CD8-positive, alpha-beta memory T cell (primary cell): ENCODE measurements around the gene CNTN5. TPM values are rescaled to one million over a fixed set of nuclear protein-coding genes. Genes with fewer than 3 reads are reported as not detected.

Source experiments
- CTCF ChIA-PET: fragments of 350-600 bp; sonication (Branson Sonifier 250); formaldehyde crosslinking; loops from one replicate; lab custom pipeline; 2021; ENCODE audit warnings: antibody characterized with exemption; lab: Charles Lee
- POLR2A ChIA-PET: fragments of 350-600 bp; sonication (Branson Sonifier 250); formaldehyde crosslinking; loops from one replicate; lab custom pipeline; 2021; ENCODE audit warnings: antibody characterized with exemption; lab: Charles Lee
- DNase-seq, 5 donors: peaks; one replicate each; pipeline versions ENCODE4 v3.0.0 to v3.0.0-alpha.2; 2020 to 2022; ENCODE audit warnings: mixed read lengths in 1 of 5
- H3K27ac ChIP-seq: one replicate; pipeline ENCODE4 v1.7.0; 2013; ENCODE audit warnings: low read depth, mild to moderate bottlenecking, low read length, moderate library complexity
- H3K27me3 ChIP-seq: 2 replicates; pipeline ENCODE4 v1.7.0; 2013; ENCODE audit warnings: low read length, mild to moderate bottlenecking; ENCODE audit not compliant: insufficient read depth, poor library complexity, severe bottlenecking
- H3K36me3 ChIP-seq: 2 replicates; pipeline ENCODE4 v1.7.0; 2013; ENCODE audit warnings: mild to moderate bottlenecking, low read length, moderate library complexity; ENCODE audit not compliant: insufficient read depth
- H3K4me1 ChIP-seq: 2 replicates; pipeline ENCODE4 v1.7.0; 2013; ENCODE audit warnings: mild to moderate bottlenecking, low read length, moderate library complexity; ENCODE audit not compliant: insufficient read depth
- H3K4me3 ChIP-seq: 2 replicates; pipeline ENCODE4 v1.7.0; 2013; ENCODE audit warnings: mild to moderate bottlenecking, low read length
- H3K9me3 ChIP-seq: 2 replicates; pipeline ENCODE4 v1.7.0; 2013; ENCODE audit warnings: mild to moderate bottlenecking, low read length
- H3K27ac Mint-ChIP-seq, 8 donors: one replicate each; pipeline ENCODE4 v1.8.0; 2020 to 2021; ENCODE audit warnings: mixed read lengths in 8 of 8, mild to moderate bottlenecking in 6 of 8, inconsistent platforms in 3 of 8, moderate library complexity in 3 of 8
- H3K27me3 Mint-ChIP-seq, 2 donors: one replicate each; pipeline ENCODE4 v1.8.0; 2020 to 2021; ENCODE audit warnings: mixed read lengths in 2 of 2, mild to moderate bottlenecking in 1 of 2, moderate library complexity in 1 of 2
- H3K36me3 Mint-ChIP-seq, 3 donors: one replicate each; pipeline ENCODE4 v1.8.0; 2020 to 2021; ENCODE audit warnings: mixed read lengths in 3 of 3, inconsistent platforms in 1 of 3, mild to moderate bottlenecking in 1 of 3
- H3K4me1 Mint-ChIP-seq, 3 donors: one replicate each; pipeline ENCODE4 v1.8.0; 2020 to 2021; ENCODE audit warnings: mixed read lengths in 3 of 3, inconsistent platforms in 1 of 3, mild to moderate bottlenecking in 1 of 3
- H3K4me3 Mint-ChIP-seq, 7 donors: one replicate each; pipeline ENCODE4 v1.8.0; 2020 to 2021; ENCODE audit warnings: mixed read lengths in 7 of 7, mild to moderate bottlenecking in 6 of 7, moderate library complexity in 4 of 7, inconsistent platforms in 2 of 7
- H3K9me3 Mint-ChIP-seq, 5 donors: one replicate each; pipeline ENCODE4 v1.8.0; 2020 to 2022; ENCODE audit warnings: mixed read lengths in 5 of 5, mild to moderate bottlenecking in 3 of 5, moderate library complexity in 2 of 5, inconsistent platforms in 1 of 5
- polyA plus RNA-seq: library from polyadenylated mRNA; unstranded; fragments of 300-500 nt; fragmentation: Illumina TruSeq; gene quantifications from one replicate; pipeline ENCODE4 v1.2.3, GENCODE V29; 2021
- total RNA-seq, 2 experiments: library from RNA; stranded (reverse); gene quantifications; one replicate each; pipeline ENCODE4 v1.2.3, GENCODE V29; 2021

CNTN5 gene
- total and polyA plus RNA-seq, 3 experiments from 2014 or later, result not detected

DNA sequence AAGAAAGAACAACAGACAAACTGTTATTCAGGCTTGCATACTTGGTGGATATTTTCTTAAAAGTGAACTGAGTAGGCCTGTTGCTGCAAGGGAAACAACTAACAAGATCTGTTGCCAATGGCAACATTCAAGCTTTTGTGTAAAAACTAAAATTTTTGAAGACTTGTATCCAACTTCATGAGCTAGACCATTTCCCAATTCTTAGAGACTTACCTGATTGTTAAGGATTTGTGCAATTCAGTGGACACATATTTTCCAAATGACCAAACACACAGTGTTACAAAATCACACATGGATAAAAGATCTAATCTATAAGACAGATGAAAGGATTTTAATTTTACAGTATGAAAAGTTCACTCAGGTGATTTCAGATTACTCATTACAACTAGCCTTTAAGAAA, 564.1 kb downstream of the CNTN5 start:
- Mint-ChIP-seq H3K9me3 (peaks cover 8 to 14% (median 12%) of the 10 kb centered on the region in 5 donors), H3K36me3 (no peaks in the 10 kb centered on the region), H3K4me3 (no peak overlapping the region), H3K27ac (no peak overlapping the region), H3K27me3 (no peaks in the 10 kb centered on the region), H3K4me1 (no peaks in the 10 kb centered on the region)
- no peaks in the 10 kb centered on the region for H3K27me3 ChIP-seq
- H3K4me3 ChIP-seq, result no peak overlapping the region
- H3K9me3 ChIP-seq, result no peaks in the 10 kb centered on the region
- POLR2A ChIA-PET, result interaction anchor here (0.6 kb wide), 1 partner anchor 33 kb away, joined by 3 read pairs; no protein-coding TSS in a partner anchor
- CTCF ChIA-PET, result no interaction called here
- H3K4me1 ChIP-seq, result no peaks in the 10 kb centered on the region
- no peak overlapping the region for H3K27ac ChIP-seq
- no peaks in the 10 kb centered on the region for H3K36me3 ChIP-seq
- DNase-seq, result no peak

DNA sequence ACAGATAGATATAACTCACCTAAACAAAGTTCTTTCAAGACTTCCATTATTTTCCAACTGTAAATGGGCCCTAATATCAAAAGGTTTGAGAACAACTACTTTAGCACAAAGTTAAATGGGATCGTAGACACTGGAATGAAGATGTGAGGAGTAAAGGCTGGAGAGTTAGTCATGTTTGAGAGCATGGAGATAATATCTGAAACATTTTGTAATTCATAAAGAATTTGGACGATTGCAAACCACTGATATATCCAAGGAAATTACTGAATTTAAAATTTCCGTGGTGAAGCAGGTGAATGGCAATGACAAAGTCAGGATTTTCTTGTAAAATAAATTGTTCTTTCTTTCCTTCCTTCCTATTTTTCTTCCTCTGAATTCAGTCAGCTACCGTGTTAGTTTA, 564.9 kb downstream of the CNTN5 start:
- Mint-ChIP-seq H3K9me3 (peaks cover 5 to 18% (median 10%) of the 10 kb centered on the region in 5 donors), H3K27ac (no peak overlapping the region), H3K4me1 (no peaks in the 10 kb centered on the region), H3K27me3 (no peaks in the 10 kb centered on the region), H3K4me3 (no peak overlapping the region), H3K36me3 (no peaks in the 10 kb centered on the region)
- Histone ChIP-seq H3K36me3 (no peaks in the 10 kb centered on the region), H3K27ac (no peak overlapping the region), H3K4me1 (no peaks in the 10 kb centered on the region), H3K9me3 (no peaks in the 10 kb centered on the region), H3K4me3 (no peak overlapping the region), H3K27me3 (no peaks in the 10 kb centered on the region)
- ChIA-PET CTCF (no interaction called here), POLR2A (no interaction called here)
- no peak for DNase-seq

DNA sequence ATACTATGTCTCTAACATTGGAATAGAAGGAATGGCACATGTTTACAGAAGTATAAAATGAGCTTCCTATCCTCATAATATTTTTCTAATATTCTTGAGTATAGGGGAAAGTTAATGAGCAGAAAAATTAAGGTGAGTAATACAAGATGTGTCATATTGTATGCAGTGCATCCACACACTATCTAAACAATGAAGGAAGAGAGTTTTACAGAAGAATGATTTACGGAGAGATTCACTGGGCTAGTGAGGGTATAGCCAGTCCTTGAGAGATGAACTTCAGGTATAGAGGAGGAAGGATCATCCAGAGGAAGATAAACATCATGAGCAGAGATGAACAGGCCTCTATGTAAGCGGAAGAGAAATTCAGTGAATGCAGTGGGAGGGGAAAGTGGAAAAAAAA, 569.0 kb downstream of the CNTN5 start:
- Histone ChIP-seq H3K4me3 (no peak overlapping the region), H3K27me3 (no peaks in the 10 kb centered on the region), H3K4me1 (no peaks in the 10 kb centered on the region), H3K36me3 (no peaks in the 10 kb centered on the region), H3K9me3 (no peaks in the 10 kb centered on the region), H3K27ac (no peak overlapping the region)
- DNase-seq, result no peak
- Mint-ChIP-seq H3K4me1 (no peaks in the 10 kb centered on the region), H3K27ac (no peak overlapping the region), H3K9me3 (peaks cover 2 to 30% (median 8%) of the 10 kb centered on the region in 5 donors), H3K36me3 (no peaks in the 10 kb centered on the region), H3K27me3 (no peaks in the 10 kb centered on the region), H3K4me3 (peak overlapping the region in 1 of 7 donors; percentile 27)
- CTCF ChIA-PET, result no interaction called here
- POLR2A ChIA-PET, result no interaction called here

DNA sequence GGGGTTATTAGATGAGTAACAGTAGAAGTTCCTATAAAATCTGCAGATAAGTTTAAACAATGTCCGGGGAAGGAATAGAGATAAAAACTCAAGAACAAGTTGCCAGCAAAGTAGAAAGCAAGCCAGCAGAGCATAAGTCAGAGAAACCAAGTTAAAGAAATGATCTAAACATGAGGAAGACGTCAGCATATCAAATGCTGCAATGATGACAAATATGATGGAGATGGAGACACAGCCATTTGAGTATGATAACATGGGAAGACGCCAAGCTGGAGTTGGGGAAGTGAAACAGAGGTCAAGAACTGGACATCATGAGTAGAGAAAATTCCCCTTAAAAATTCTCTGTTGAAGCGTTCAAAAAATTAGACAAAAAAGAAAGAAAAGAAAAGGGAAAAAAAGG, 571.5 kb downstream of the CNTN5 start:
- Mint-ChIP-seq H3K36me3 (no peaks in the 10 kb centered on the region), H3K27me3 (no peaks in the 10 kb centered on the region), H3K4me3 (no peak overlapping the region), H3K27ac (no peak overlapping the region), H3K9me3 (peaks cover 2 to 34% (median 8%) of the 10 kb centered on the region in 5 donors), H3K4me1 (no peaks in the 10 kb centered on the region)
- Histone ChIP-seq H3K4me3 (no peak overlapping the region), H3K36me3 (no peaks in the 10 kb centered on the region), H3K27me3 (no peaks in the 10 kb centered on the region), H3K9me3 (no peaks in the 10 kb centered on the region), H3K4me1 (no peaks in the 10 kb centered on the region), H3K27ac (no peak overlapping the region)
- ChIA-PET POLR2A (no interaction called here), CTCF (no interaction called here)
- DNase-seq, result no peak

DNA sequence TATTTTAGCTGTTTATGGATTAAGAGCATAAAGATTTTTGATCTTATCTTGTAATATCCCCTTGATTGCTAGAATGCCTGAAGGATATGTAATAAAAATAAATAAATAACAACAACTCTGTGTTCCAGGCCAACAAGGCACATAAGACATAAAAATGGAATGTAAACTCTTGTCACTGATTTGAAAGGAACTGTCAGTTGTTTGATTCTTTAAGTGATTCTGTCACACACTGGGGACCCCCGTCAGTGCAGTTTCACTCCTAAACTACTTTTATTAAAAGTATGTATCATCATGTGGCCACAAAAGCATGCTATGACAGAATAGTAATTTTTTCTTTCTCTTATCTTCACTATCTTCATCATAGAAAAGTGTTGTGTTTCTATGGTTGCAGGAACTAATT, 572.4 kb downstream of the CNTN5 start:
- ChIA-PET CTCF (no interaction called here), POLR2A (no interaction called here)
- H3K36me3 ChIP-seq, result no peaks in the 10 kb centered on the region
- H3K36me3 Mint-ChIP-seq, result no peaks in the 10 kb centered on the region
- H3K4me1 ChIP-seq, result no peaks in the 10 kb centered on the region
- H3K4me1 Mint-ChIP-seq, result no peaks in the 10 kb centered on the region
- H3K27me3 ChIP-seq, result no peaks in the 10 kb centered on the region
- DNase-seq, result no peak
- H3K27ac ChIP-seq, result no peak overlapping the region
- no peak overlapping the region for H3K4me3 ChIP-seq
- no peak overlapping the region for H3K27ac Mint-ChIP-seq
- H3K4me3 Mint-ChIP-seq, result no peak overlapping the region
- H3K27me3 Mint-ChIP-seq, result no peaks in the 10 kb centered on the region
- H3K9me3 ChIP-seq, result no peaks in the 10 kb centered on the region
- H3K9me3 Mint-ChIP-seq, result peaks cover 0 to 34% (median 8%) of the 10 kb centered on the region in 5 donors

DNA sequence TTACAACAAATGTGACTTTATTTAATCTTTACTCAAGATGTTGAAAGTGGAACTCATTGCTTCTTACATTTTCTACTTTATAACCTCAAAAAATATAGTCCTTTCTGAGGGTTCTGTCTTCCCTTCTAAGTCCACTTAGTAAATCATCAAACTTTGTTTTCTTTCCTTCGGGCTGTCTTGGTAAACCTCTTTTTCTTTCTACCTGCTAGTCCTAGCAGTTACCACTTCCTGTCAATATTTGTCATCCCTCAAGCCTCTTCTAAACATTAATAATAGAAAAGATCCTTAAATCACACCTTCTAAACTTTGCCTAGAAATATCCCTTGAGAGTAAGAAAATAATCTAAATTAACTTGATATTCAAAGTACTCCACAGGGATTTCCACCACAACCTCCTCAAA, 580.4 kb downstream of the CNTN5 start:
- peaks cover 0 to 19% (median 10%) of the 10 kb centered on the region in 5 donors for H3K9me3 Mint-ChIP-seq
- H3K36me3 ChIP-seq, result no peaks in the 10 kb centered on the region

DNA sequence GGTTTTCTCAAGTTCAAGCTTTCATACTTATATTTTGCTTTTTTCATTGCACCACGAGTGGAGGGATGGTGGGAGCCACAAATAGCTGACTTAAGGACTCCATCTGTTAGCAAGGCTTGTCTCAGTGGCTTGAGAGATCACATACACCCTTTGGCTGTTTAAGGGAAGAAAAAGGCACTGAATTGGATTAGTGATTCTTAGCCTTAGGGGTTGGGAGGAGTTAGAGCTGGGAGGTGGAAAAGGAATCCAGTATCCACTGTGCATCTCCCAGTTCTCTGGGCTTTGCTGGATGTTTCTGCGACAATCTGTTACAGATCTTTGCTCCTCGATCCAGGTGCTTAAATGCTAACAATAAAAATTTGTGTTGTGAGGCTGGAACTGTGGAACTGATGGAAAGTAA, 593.6 kb downstream of the CNTN5 start:
- Mint-ChIP-seq H3K9me3 (peaks cover 2 to 36% (median 9%) of the 10 kb centered on the region in 5 donors), H3K27ac (no peak overlapping the region), H3K36me3 (no peaks in the 10 kb centered on the region), H3K4me1 (no peaks in the 10 kb centered on the region), H3K27me3 (no peaks in the 10 kb centered on the region), H3K4me3 (no peak overlapping the region)
- ChIA-PET POLR2A (no interaction called here), CTCF (no interaction called here)
- Histone ChIP-seq H3K27me3 (no peaks in the 10 kb centered on the region), H3K27ac (no peak overlapping the region), H3K36me3 (no peaks in the 10 kb centered on the region), H3K4me1 (no peaks in the 10 kb centered on the region), H3K4me3 (no peak overlapping the region), H3K9me3 (no peaks in the 10 kb centered on the region)
- no peak for DNase-seq

More for the DNA sequence above, 580.4 kb downstream of the CNTN5 start:
- Histone ChIP-seq H3K4me3 (no peak overlapping the region), H3K27ac (no peak overlapping the region), H3K9me3 (no peaks in the 10 kb centered on the region), H3K27me3 (no peaks in the 10 kb centered on the region), H3K4me1 (no peaks in the 10 kb centered on the region)
- H3K4me3 Mint-ChIP-seq, result no peak overlapping the region
- CTCF ChIA-PET, result no interaction called here
- H3K27me3 Mint-ChIP-seq, result no peaks in the 10 kb centered on the region
- no peaks in the 10 kb centered on the region for H3K36me3 Mint-ChIP-seq
- DNase-seq, result no peak
- H3K27ac Mint-ChIP-seq, result no peak overlapping the region
- POLR2A ChIA-PET, result no interaction called here
- H3K4me1 Mint-ChIP-seq, result no peaks in the 10 kb centered on the region

DNA sequence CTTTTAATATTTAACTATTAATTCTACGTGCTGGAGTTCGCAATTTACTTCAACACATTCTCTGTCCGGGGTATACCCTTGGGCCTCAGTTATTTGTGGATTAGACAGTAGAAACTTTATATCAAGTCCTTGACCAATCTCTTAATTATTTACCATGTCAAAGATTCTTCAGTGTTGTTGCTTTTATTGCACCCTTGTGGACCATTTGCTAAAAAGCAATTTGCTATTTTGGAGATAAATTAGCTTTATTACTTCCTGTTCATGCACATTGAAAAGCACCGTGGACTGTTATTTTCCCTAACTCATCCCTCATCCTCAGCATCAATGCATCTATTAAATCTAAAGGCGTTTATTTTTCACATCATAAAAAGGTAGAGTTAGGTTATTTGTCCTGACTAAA, 609.9 kb downstream of the CNTN5 start:
- H3K36me3 ChIP-seq, result no peaks in the 10 kb centered on the region
- Mint-ChIP-seq H3K4me3 (no peak overlapping the region), H3K27me3 (no peaks in the 10 kb centered on the region), H3K27ac (no peak overlapping the region), H3K9me3 (peaks cover 3 to 18% (median 7%) of the 10 kb centered on the region in 5 donors), H3K36me3 (no peaks in the 10 kb centered on the region), H3K4me1 (no peaks in the 10 kb centered on the region)
- DNase-seq, result no peak
- ChIA-PET POLR2A (no interaction called here), CTCF (no interaction called here)
- no peak overlapping the region for H3K27ac ChIP-seq
- H3K9me3 ChIP-seq, result peaks cover 4% of the 10 kb centered on the region
- no peaks in the 10 kb centered on the region for H3K27me3 ChIP-seq
- H3K4me1 ChIP-seq, result no peaks in the 10 kb centered on the region
- H3K4me3 ChIP-seq, result no peak overlapping the region

DNA sequence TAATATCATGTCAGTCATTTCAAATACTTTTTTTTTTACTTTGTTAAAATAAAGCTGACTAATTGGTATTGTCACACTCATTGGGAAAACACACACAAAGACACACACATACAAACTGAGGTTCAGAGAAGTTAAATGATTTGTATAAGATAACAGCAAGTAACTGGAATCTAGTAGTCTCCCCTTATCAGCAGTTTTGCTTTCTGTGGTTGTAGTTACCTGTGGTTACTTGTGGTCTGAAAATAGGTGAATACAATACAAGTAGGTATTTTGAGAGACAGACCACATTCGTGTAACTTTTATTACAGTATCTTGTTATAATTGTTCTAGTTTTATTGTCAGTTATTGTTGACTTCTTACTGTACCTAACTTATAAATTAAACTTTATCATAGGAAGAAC, 610.9 kb downstream of the CNTN5 start:
- POLR2A ChIA-PET, result no interaction called here
- H3K27ac Mint-ChIP-seq, result no peak overlapping the region
- H3K36me3 ChIP-seq, result no peaks in the 10 kb centered on the region
- no peak overlapping the region for H3K27ac ChIP-seq
- H3K4me1 ChIP-seq, result no peaks in the 10 kb centered on the region
- H3K4me3 ChIP-seq, result no peak overlapping the region
- peaks cover 0 to 11% (median 5%) of the 10 kb centered on the region in 5 donors for H3K9me3 Mint-ChIP-seq
- DNase-seq, result no peak
- no peaks in the 10 kb centered on the region for H3K27me3 ChIP-seq
- no peak overlapping the region for H3K4me3 Mint-ChIP-seq
- H3K4me1 Mint-ChIP-seq, result no peaks in the 10 kb centered on the region
- H3K9me3 ChIP-seq, result peaks cover 4% of the 10 kb centered on the region
- no peaks in the 10 kb centered on the region for H3K27me3 Mint-ChIP-seq
- CTCF ChIA-PET, result no interaction called here
- H3K36me3 Mint-ChIP-seq, result no peaks in the 10 kb centered on the region
